ENCODE measurements around the gene RFX8.

RFX8 gene

GRCh38 chr2:101478181-101479001 is 3.5 kb upstream of the RFX8 start:
- peaks cover 42% of the 10 kb centered on the region for H3K27me3 ChIP-seq (ENCODE audit: control insufficient read depth, low read length)
- TF ChIP-seq CTCF (IDR thresholded peaks at IDR 0.05; ENCODE audit: low read depth, low read length, poor library complexity, severe bottlenecking) = no peak
- no peak for TF ChIP-seq EZH2phosphoT487 (IDR thresholded peaks at IDR 0.05; ENCODE audit: borderline replicate concordance, low read length)

DNA sequence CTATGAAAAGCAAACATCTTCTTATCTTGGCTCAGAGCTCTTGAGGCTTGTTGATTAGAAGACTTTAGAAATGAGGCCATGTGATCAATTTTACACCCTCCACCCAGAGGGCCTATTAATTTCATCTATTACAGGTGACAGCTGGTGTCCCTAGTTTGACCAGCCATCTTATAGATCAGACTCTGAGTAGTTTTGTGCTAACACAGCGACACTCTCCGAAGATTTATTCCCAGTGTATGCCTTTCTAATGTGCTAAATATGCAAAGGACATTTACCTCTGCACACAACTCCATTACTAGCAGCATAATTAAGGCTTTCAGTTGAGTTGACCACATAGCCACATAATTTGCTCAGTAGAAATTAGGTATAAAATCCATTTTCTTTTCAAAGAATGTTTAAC is 2.6 kb upstream of the RFX8 start:
- Histone ChIP-seq H3K27ac (ENCODE audit: low read depth, low read length) (no peak overlapping the region), H3K4me2 (ENCODE audit: low read length) (no peak overlapping the region), H3K4me3 (ENCODE audit: low read length) (no peak overlapping the region), H3K79me2 (ENCODE audit: control insufficient read depth, low read length) (no peaks in the 10 kb centered on the region), H3K27me3 (ENCODE audit: control insufficient read depth, low read length) (peaks cover 48% of the 10 kb centered on the region), H3K9me2 (replicated peaks; ENCODE audit: control insufficient read depth, low read length) (no peaks in the 10 kb centered on the region), H3K4me1 (ENCODE audit: control insufficient read depth, low read length) (no peaks in the 10 kb centered on the region), H3K9me3 (ENCODE audit: control insufficient read depth, insufficient read depth, low read length) (no peaks in the 10 kb centered on the region), H3F3A (ENCODE audit: control insufficient read depth, insufficient read depth) (no peaks in the 10 kb centered on the region), H4K20me1 (ENCODE audit: control insufficient read depth, insufficient read depth, low read depth, low read length) (no peaks in the 10 kb centered on the region), H3K36me3 (ENCODE audit: control insufficient read depth, low read length) (no peaks in the 10 kb centered on the region)
- TF ChIP-seq EZH2phosphoT487 (IDR thresholded peaks at IDR 0.05; ENCODE audit: borderline replicate concordance, low read length) = no peak
- TF ChIP-seq CTCF (IDR thresholded peaks at IDR 0.05; ENCODE audit: low read depth, low read length, poor library complexity, severe bottlenecking) = no peak

More at GRCh38 chr2:101478181-101479001, 3.5 kb upstream of the RFX8 start:
- Histone ChIP-seq H3K36me3 (ENCODE audit: control insufficient read depth, low read length) (no peaks in the 10 kb centered on the region), H3F3A (ENCODE audit: control insufficient read depth, insufficient read depth) (no peaks in the 10 kb centered on the region), H3K27ac (ENCODE audit: low read depth, low read length) (no peak overlapping the region), H3K4me1 (ENCODE audit: control insufficient read depth, low read length) (no peaks in the 10 kb centered on the region), H4K20me1 (ENCODE audit: control insufficient read depth, insufficient read depth, low read depth, low read length) (no peaks in the 10 kb centered on the region), H3K9me2 (replicated peaks; ENCODE audit: control insufficient read depth, low read length) (no peaks in the 10 kb centered on the region), H3K4me3 (ENCODE audit: low read length) (no peak overlapping the region), H3K79me2 (ENCODE audit: control insufficient read depth, low read length) (no peaks in the 10 kb centered on the region), H3K4me2 (ENCODE audit: low read length) (no peak overlapping the region), H3K9me3 (ENCODE audit: control insufficient read depth, insufficient read depth, low read length) (no peaks in the 10 kb centered on the region)

DNA sequence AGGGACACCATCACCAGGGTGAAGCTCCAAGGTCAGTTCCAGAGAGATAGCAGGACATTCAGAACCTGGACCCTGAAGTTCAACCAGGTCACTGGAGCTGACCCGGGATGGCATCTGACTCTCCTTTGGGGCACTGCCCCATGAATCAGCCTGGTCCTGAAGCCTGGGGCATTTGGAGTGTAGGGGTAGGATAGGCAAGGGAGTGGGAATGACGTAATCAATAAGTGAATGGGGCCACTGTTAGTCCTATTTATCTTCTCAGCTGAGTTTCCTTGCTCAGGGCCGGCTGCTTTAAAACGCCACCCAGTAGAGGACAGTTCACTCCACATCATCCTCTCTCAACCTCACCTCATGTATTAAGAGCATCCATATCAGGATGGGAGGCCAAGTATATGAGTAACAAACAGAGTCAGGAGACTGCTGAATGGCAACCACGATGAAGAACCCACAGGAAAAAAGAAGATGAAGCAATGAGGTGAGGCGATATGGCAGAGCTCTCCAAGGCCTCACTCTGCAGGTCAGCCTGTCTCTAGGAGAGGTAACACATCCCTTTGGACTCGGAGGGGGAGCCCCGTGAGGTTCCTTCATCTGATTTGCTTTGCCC is 1.8 kb upstream of the RFX8 start:
- no peaks in the 10 kb centered on the region for H3K79me2 ChIP-seq (ENCODE audit: control insufficient read depth, low read length)
- no peak overlapping the region for H3K4me2 ChIP-seq (ENCODE audit: low read length)
- H3K27me3 ChIP-seq (ENCODE audit: control insufficient read depth, low read length) = peaks cover 51% of the 10 kb centered on the region
- TF ChIP-seq CTCF (IDR thresholded peaks at IDR 0.05; ENCODE audit: low read depth, low read length, poor library complexity, severe bottlenecking) = no peak
- TF ChIP-seq EZH2phosphoT487 (IDR thresholded peaks at IDR 0.05; ENCODE audit: borderline replicate concordance, low read length) = no peak
- H3K4me3 ChIP-seq (ENCODE audit: low read length) = no peak overlapping the region
- H3K4me1 ChIP-seq (ENCODE audit: control insufficient read depth, low read length) = no peaks in the 10 kb centered on the region
- no peaks in the 10 kb centered on the region for H3K36me3 ChIP-seq (ENCODE audit: control insufficient read depth, low read length)
- H3K27ac ChIP-seq (ENCODE audit: low read depth, low read length) = no peak overlapping the region
- H3K9me2 ChIP-seq (replicated peaks; ENCODE audit: control insufficient read depth, low read length) = no peaks in the 10 kb centered on the region
- no peaks in the 10 kb centered on the region for H3K9me3 ChIP-seq (ENCODE audit: control insufficient read depth, insufficient read depth, low read length)
- H3F3A ChIP-seq (ENCODE audit: control insufficient read depth, insufficient read depth) = no peaks in the 10 kb centered on the region
- H4K20me1 ChIP-seq (ENCODE audit: control insufficient read depth, insufficient read depth, low read depth, low read length) = no peaks in the 10 kb centered on the region

Data from DOHH2 (cell line).